ENCODE data around the gene FILIP1L. TPM values are rescaled to one million over a fixed set of nuclear protein-coding genes. Genes with fewer than 3 reads are reported as not detected.

The FILIP1L gene
- total and polyA plus RNA-seq, 2 of the 8 experiments (the other 6 are each of a cell fraction or from before 2014, with no cell fraction given): 0.06 to 0.09 TPM

GRCh38 chr3:99885085-99885484 lies 229.2 kb downstream of the FILIP1L start:
- Histone ChIP-seq H3K27ac (ENCODE audit: low read depth, low read length) (no peak overlapping the region), H3K36me3 (ENCODE audit: control insufficient read depth in 2 of 4, insufficient read depth in 4 of 4, low read length in 3 of 4) (no peaks in the 10 kb centered on the region), H3K4me2 (ENCODE audit: insufficient read depth in 1 of 2, low read depth in 2 of 2, low read length in 2 of 2) (no peak overlapping the region), H3K9ac (replicated peaks in 1 of 4; ENCODE audit: extremely low read depth in 1 of 4, low read depth in 3 of 4, low read length in 3 of 4) (no peak overlapping the region), H3K23me2 (ENCODE audit: low read depth, low read length) (no peaks in the 10 kb centered on the region), H3K4ac (replicated peaks; ENCODE audit: insufficient read length, low read depth, low read length) (no peak overlapping the region), H2BK120ac (replicated peaks; ENCODE audit: low read depth, low read length) (no peak overlapping the region), H3K27me3 (replicated peaks in 1 of 4; ENCODE audit: control insufficient read depth in 3 of 4, extremely low read depth in 1 of 4, insufficient read depth in 3 of 4, low read length in 3 of 4) (no peaks in the 10 kb centered on the region), H4K20me1 (replicated peaks in 1 of 2; ENCODE audit: control insufficient read depth in 1 of 2, insufficient read depth in 2 of 2, low read length in 2 of 2) (no peaks in the 10 kb centered on the region), H3K14ac (ENCODE audit: insufficient read length) (no peak overlapping the region), H4K8ac (ENCODE audit: extremely low read depth, insufficient read depth, low read length) (no peak overlapping the region), H4K91ac (replicated peaks; ENCODE audit: insufficient read length, low read length) (no peak overlapping the region), H2BK12ac (ENCODE audit: low read depth, low read length) (no peak overlapping the region), H2AK5ac (ENCODE audit: low read depth, low read length) (no peak overlapping the region), H3K56ac (replicated peaks; ENCODE audit: insufficient read length, low read depth, low read length) (no peak overlapping the region), H3K4me3 (ENCODE audit: extremely low read depth in 1 of 4, insufficient read depth in 2 of 4, low read depth in 3 of 4, low read length in 4 of 4) (no peak overlapping the region), H2BK5ac (ENCODE audit: low read depth, low read length) (no peak overlapping the region), H3K18ac (ENCODE audit: extremely low read depth, low read length) (no peak overlapping the region), H3K79me1 (ENCODE audit: low read depth, low read length) (no peaks in the 10 kb centered on the region), H3K79me2 (ENCODE audit: control insufficient read depth in 1 of 2, insufficient read depth in 2 of 2, low read length in 2 of 2) (no peaks in the 10 kb centered on the region), H2BK20ac (ENCODE audit: low read length) (no peak overlapping the region), H3K9me3 (ENCODE audit: insufficient read depth in 2 of 2, low read depth in 1 of 2, low read length in 1 of 2) (no peaks in the 10 kb centered on the region), H2AFZ (ENCODE audit: low read length) (no peak overlapping the region), H3K23ac (ENCODE audit: insufficient read length) (no peak overlapping the region), H4K5ac (ENCODE audit: insufficient read length, low read depth, low read length) (no peak overlapping the region), H3K4me1 (replicated peaks in 1 of 4; ENCODE audit: control insufficient read depth in 3 of 4, insufficient read depth in 4 of 4, low read length in 3 of 4) (no peaks in the 10 kb centered on the region), H2BK15ac (ENCODE audit: low read length) (no peak overlapping the region)
- no peak for TF ChIP-seq JUND (IDR thresholded peaks at IDR 0.05; ENCODE audit: low read length)
- no peak for TF ChIP-seq CBX5 (IDR thresholded peaks at IDR 0.05; ENCODE audit: low read depth, low read length)
- TF ChIP-seq SAP30 (IDR thresholded peaks at IDR 0.05; ENCODE audit: insufficient read depth, insufficient replicate concordance, low read length): no peak
- no peak for TF ChIP-seq EP300 (IDR thresholded peaks at IDR 0.05; ENCODE audit: borderline replicate concordance in 1 of 2, low read depth in 2 of 2, low read length in 2 of 2)
- no peak for TF ChIP-seq GABPA (IDR thresholded peaks at IDR 0.05; ENCODE audit: borderline replicate concordance, insufficient read depth, low read length)
- no peak for TF ChIP-seq ATF3 (IDR thresholded peaks at IDR 0.05; ENCODE audit: insufficient read depth, low read depth, low read length)
- no peak for TF ChIP-seq SUZ12 (IDR thresholded peaks at IDR 0.05; ENCODE audit: low read length)
- no peak for TF ChIP-seq TBP (IDR thresholded peaks at IDR 0.05; ENCODE audit: low read depth, low read length)
- ChIA-PET CTCF (ENCODE audit: partially characterized antibody) (interaction anchor here (1.0 kb wide), 1 partner anchor 10 kb away, joined by 3 read pairs; no protein-coding TSS in a partner anchor), POLR2A (ENCODE audit: partially characterized antibody) (no interaction called here)
- DNase-seq (ENCODE audit: low read depth in 1 of 2, low spot score in 2 of 2) (no peak), FAIRE-seq (no peak)
- 90% methylated on average over 1 of the region's 1 CpG; no CpG with 5 or more reads in 1 of the 2 experiments for WGBS, 2 experiments (ENCODE audit: extremely low coverage in 1 of 2, insufficient coverage in 1 of 2, insufficient read length in 1 of 2, insufficient replicate concordance in 2 of 2, low coverage in 1 of 2, low lambda C conversion rate in 2 of 2, missing lambda C conversion rate in 1 of 2)

Measured in H1 (cell line).